GM18519 (cell line): ENCODE data around the gene ERCC6L.

Experiments
- ATAC-seq: cut with Tn5 transposase; IDR thresholded peaks from one replicate; pipeline ENCODE4 v1.9.1; 2021; ENCODE audit warnings: mild to moderate bottlenecking, moderate library complexity; ENCODE audit not compliant: unreplicated experiment, low FRiP score

Gene ERCC6L

GRCh38 chrX:72238721-72239475 is at the start of gene ERCC6L:
Gene ERCC6L (minus strand): TSS chrX:72239027. CDS start chrX:72238911, 116 bp downstream.
- ATAC-seq, result peak; percentile 98

GRCh38 chrX:72282302-72282701 is 43.5 kb upstream of the ERCC6L start:
- no peak for ATAC-seq

- no peak for ATAC-seq
These were observed 41.6 kb upstream of the ERCC6L start for GRCh38 chrX:72280321-72280845.

GRCh38 chrX:72276478-72276953 is 37.7 kb upstream of the ERCC6L start:
- ATAC-seq, result peak; percentile 12

- no peak for ATAC-seq
These were observed 35.7 kb upstream of the ERCC6L start for GRCh38 chrX:72274526-72274925.

- no peak for ATAC-seq
These were observed 34.9 kb upstream of the ERCC6L start for GRCh38 chrX:72273718-72274117.

- ATAC-seq, result no peak
These were observed 34.0 kb upstream of the ERCC6L start for GRCh38 chrX:72272868-72273267.

- ATAC-seq, result no peak
These were observed 33.0 kb upstream of the ERCC6L start for GRCh38 chrX:72271812-72272211.

GRCh38 chrX:72271091-72271788 is 32.4 kb upstream of the ERCC6L start:
- ATAC-seq, result no peak

GRCh38 chrX:72270316-72270866 is 31.6 kb upstream of the ERCC6L start:
- no peak for ATAC-seq

- no peak for ATAC-seq
These were observed 30.9 kb upstream of the ERCC6L start for GRCh38 chrX:72269671-72270251.

GRCh38 chrX:72268597-72269365 is 30.0 kb upstream of the ERCC6L start:
- ATAC-seq, result no peak

- no peak for ATAC-seq
These were observed 26.4 kb upstream of the ERCC6L start for GRCh38 chrX:72265263-72265662.

GRCh38 chrX:72262077-72262476 is 23.2 kb upstream of the ERCC6L start:
- no peak for ATAC-seq

- no peak for ATAC-seq
These were observed 21.6 kb upstream of the ERCC6L start for GRCh38 chrX:72260448-72260847.

GRCh38 chrX:72258174-72258573 is 19.3 kb upstream of the ERCC6L start:
- ATAC-seq, result no peak

- no peak for ATAC-seq
These were observed 17.0 kb upstream of the ERCC6L start for GRCh38 chrX:72255864-72256263.

- no peak for ATAC-seq
These were observed 16.6 kb upstream of the ERCC6L start for GRCh38 chrX:72255445-72255844.

GRCh38 chrX:72254816-72255215 is 16.0 kb upstream of the ERCC6L start:
- no peak for ATAC-seq

GRCh38 chrX:72253686-72254085 is 14.9 kb upstream of the ERCC6L start:
- no peak for ATAC-seq
